Ovary (tissue), 9 donors: Measurements from ENCODE around the gene MIGA2. TPM values are rescaled to one million over a fixed set of nuclear protein-coding genes. Genes with fewer than 3 reads are reported as not detected.

ENCODE experiments used
- DNase-seq, 5 donors: peaks; one replicate each; pipeline ENCODE4 v3.0.0-alpha.2; 2019 to 2020
- H3K27ac ChIP-seq, 2 donors: fragments of 200-600 bp; one replicate each; pipeline versions ENCODE4 v1.5.1 to v1.8.0; 2019 to 2022
- H3K27me3 ChIP-seq: fragments of 200-600 bp; one replicate; pipeline ENCODE4 v1.8.0; 2022
- H3K36me3 ChIP-seq: fragments of 200-600 bp; sonication (generic); one replicate; pipeline ENCODE4 v1.5.1; 2019
- H3K4me1 ChIP-seq: one replicate; pipeline ENCODE4 v1.8.1; 2013; ENCODE audit warnings: mild to moderate bottlenecking, moderate library complexity; ENCODE audit not compliant: insufficient read depth
- H3K4me3 ChIP-seq: fragments of 200-600 bp; sonication (generic); one replicate; pipeline ENCODE4 v1.5.1; 2017
- H3K9me3 ChIP-seq, 2 donors: fragments of 200-600 bp in 1 of 2; sonication (generic) in 1 of 2; one replicate each; pipeline versions ENCODE4 v1.5.1 to v1.8.1; 2013 to 2019; ENCODE audit warnings: mild to moderate bottlenecking in 1 of 2, moderate library complexity in 1 of 2
- EP300 ChIP-seq: sonication (generic); formaldehyde crosslinking; IDR thresholded peaks from one replicate; pipeline ENCODE4 v1.6.1; 2017; ENCODE audit warnings: antibody characterized with exemption
- POLR2A ChIP-seq: fragments of 450-650 bp; IDR thresholded peaks from one replicate; pipeline ENCODE4 v1.6.1; 2017; ENCODE audit warnings: antibody characterized with exemption, mild to moderate bottlenecking, moderate library complexity
- whole genome bisulfite sequencing, 3 donors: extraction: QIAGEN DNeasy Blood & Tissue Kit in 1 of 3; methylation state at CpG; one replicate each; pipeline versions ENCODE4 v1.1.5 to v1.1.7; 2013 to 2017; 5-methylcytosine and 5-hydroxymethylcytosine counted together
- intact Hi-C, 4 donors: fragments of 100-400 bp; cut with DNase I; formaldehyde crosslinking; loops; one replicate each; pipeline versions ENCODE4 v1.11.0 to v1.15.1; 2022 to 2023
- polyA plus RNA-seq, 2 donors: library from polyadenylated mRNA; stranded (reverse); fragments of 200-250 nt in 1 of 2; fragments of 350-450 nt in 1 of 2; fragmentation: Illumina TruSeq in 1 of 2; extraction: RNeasy Lipid Tissue Mini Kit (QIAGEN cat#74804) in 1 of 2; gene quantifications; one replicate each; pipeline ENCODE4 v1.2.3, GENCODE V29; 2013 to 2014
- total RNA-seq, 7 donors: library from RNA; depleted of rRNA in 2 of 7; stranded (reverse); fragments of >200 nt in 2 of 7; fragmentation: NEBNext Ultra II Directional in 3 of 7; extraction: Animal tissue kit (Norgen Biotek cat#: 25700) in 3 of 7; gene quantifications; one replicate each; pipeline versions ENCODE4 v1.1.0 to v1.2.4, GENCODE V29; 2016 to 2023
- TF ChIP-seq, protein P1 (sequence below), 3 donors: fragments of 450-650 bp in 2 of 3; fragments of 200-600 bp in 1 of 3; IDR thresholded peaks; one replicate each; pipeline versions ENCODE4 v1.5.1 to v1.8.0; 2016 to 2022; ENCODE audit warnings: antibody characterized with exemption in 3 of 3, mild to moderate bottlenecking in 1 of 3
- donor health status: DM: no; HTN: no; CAD: no; lungs with moderate emphysema.
- donor health status: DM: no; HTN: no; CAD: no.
- donor health status: Bipolar disorder and iron deficiency.
- donor health status: DM: yes; HTN: yes; CAD: no.
- donor health status: DM: no; HTN: no; CAD: no.
- donor health status: DM: yes; HTN: yes; CAD: no.

Gene MIGA2
- total and polyA plus RNA-seq, 9 donors = 2.5 to 36.5 (median 23.1) TPM

DNA sequence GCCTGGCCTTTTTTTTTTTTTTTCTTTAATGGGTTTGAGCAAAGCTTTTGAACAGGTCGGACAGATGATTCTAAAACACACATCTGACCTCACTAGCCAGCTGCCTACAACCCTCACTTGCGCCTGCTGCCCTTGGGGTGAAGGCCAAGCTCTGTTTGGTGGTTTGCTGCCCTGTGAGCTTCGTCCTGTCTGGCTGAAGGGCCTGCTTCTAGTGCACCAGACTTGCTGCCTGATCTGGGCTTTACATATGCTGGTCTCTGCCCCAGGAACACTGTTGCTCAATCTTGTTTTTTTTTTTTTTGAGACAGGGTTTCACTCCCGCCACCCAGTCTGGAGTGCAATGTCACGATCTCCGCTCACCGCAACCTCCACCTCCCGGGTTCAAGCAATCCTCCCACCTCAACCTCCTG is 28.1 kb downstream of the MIGA2 start:
- H3K4me1 ChIP-seq = no peaks in the 10 kb centered on the region
- no peaks in the 10 kb centered on the region for H3K36me3 ChIP-seq
- H3K27me3 ChIP-seq = no peaks in the 10 kb centered on the region
- no peak overlapping the region for H3K4me3 ChIP-seq
- no peak for TF ChIP-seq EP300
- TF ChIP-seq, protein P1, sequence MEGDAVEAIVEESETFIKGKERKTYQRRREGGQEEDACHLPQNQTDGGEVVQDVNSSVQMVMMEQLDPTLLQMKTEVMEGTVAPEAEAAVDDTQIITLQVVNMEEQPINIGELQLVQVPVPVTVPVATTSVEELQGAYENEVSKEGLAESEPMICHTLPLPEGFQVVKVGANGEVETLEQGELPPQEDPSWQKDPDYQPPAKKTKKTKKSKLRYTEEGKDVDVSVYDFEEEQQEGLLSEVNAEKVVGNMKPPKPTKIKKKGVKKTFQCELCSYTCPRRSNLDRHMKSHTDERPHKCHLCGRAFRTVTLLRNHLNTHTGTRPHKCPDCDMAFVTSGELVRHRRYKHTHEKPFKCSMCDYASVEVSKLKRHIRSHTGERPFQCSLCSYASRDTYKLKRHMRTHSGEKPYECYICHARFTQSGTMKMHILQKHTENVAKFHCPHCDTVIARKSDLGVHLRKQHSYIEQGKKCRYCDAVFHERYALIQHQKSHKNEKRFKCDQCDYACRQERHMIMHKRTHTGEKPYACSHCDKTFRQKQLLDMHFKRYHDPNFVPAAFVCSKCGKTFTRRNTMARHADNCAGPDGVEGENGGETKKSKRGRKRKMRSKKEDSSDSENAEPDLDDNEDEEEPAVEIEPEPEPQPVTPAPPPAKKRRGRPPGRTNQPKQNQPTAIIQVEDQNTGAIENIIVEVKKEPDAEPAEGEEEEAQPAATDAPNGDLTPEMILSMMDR (IDR thresholded peaks at IDR 0.05) = no peak
- no peak for TF ChIP-seq POLR2A
- intact Hi-C loops = no loop called here
- no peaks in the 10 kb centered on the region for H3K9me3 ChIP-seq
- no peak for DNase-seq
- H3K27ac ChIP-seq = no peak overlapping the region
- 89 to 90% (median 89%) methylated on average over 8 of the region's 8 CpGs for WGBS, 3 donors

DNA sequence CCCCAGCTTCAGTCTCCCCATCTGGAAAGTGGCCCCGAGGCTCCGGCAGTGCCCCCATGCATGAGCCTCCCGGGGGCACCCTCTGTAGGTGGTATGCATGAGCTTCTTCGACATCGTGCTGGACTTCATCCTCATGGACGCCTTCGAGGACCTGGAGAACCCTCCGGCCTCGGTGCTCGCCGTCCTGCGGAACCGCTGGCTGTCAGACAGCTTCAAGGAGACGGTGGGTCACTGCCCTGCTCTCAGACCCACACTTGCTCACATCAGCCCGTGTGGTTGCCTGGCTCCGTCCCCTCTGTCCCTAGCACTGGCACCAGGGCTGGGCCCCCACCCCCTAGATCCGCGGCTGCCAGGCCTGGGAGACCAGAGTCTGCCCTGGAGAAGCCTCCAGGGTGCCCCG is 31.7 kb downstream of the MIGA2 start:
- H3K9me3 ChIP-seq = no peaks in the 10 kb centered on the region
- H3K4me1 ChIP-seq = no peaks in the 10 kb centered on the region
- H3K27me3 ChIP-seq = no peaks in the 10 kb centered on the region
- intact Hi-C loops = no loop called here
- H3K4me3 ChIP-seq = no peak overlapping the region
- no peak overlapping the region for H3K27ac ChIP-seq
- H3K36me3 ChIP-seq = no peaks in the 10 kb centered on the region
- 89 to 95% (median 89%) methylated on average over 19 of the region's 19 CpGs for WGBS, 3 donors
- TF ChIP-seq EP300 (no peak), POLR2A (no peak)
- TF ChIP-seq, protein P1 (IDR thresholded peaks at IDR 0.05) = no peak
- no peak for DNase-seq

DNA sequence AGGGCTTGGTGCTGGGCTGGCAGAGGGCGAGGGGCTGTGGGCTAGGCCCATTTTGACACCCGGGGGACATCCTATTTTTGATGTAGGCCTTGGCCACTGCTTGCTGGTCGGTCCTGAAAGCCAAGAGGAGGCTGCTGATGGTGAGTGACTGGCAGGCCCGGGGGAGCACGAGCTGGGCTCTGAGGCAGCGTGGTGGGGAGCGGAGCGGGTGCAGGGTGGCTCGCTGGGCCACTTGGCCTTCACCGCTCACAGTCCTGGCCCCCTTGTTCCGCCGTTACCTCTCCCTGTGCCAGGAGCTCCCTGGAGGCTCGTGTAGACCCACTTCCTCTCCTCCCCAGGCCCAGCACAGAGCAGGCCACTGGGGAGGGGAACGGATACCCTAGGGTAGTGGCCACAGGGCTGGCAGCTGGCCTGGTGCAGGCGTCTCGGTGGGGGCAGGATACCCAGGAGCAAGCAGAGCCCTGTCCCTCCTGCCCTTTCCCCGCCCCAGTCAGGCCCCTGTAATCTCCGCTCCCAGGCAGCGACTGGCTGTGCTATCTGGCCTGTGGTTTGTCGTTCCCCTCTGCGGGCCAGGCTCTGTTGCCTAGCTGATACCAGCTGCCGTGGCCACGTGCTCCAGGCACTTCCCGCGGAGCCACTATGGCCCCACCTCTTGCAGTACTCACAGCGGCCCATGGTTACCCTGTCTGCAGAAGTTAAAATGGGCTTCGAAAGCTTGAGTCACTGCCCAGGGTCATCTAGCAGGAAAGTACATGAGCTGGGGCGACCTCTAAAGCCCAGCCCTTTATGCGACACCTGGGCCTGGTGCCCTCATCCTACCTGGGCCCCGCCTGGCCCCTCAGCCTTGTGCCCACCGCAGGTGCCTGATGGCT is 32.8 kb downstream of the MIGA2 start:
- TF ChIP-seq, protein P1 (IDR thresholded peaks at IDR 0.05) = no peak
- TF ChIP-seq EP300 (no peak), POLR2A (no peak)
- H3K36me3 ChIP-seq = no peaks in the 10 kb centered on the region
- intact Hi-C loops = no loop called here
- H3K4me3 ChIP-seq = no peak overlapping the region
- WGBS, 3 donors = 71 to 82% (median 76%) methylated on average over 31 of the region's 31 CpGs
- H3K4me1 ChIP-seq = no peaks in the 10 kb centered on the region
- no peaks in the 10 kb centered on the region for H3K27me3 ChIP-seq
- no peaks in the 10 kb centered on the region for H3K9me3 ChIP-seq
- no peak overlapping the region for H3K27ac ChIP-seq
- no peak for DNase-seq

DNA sequence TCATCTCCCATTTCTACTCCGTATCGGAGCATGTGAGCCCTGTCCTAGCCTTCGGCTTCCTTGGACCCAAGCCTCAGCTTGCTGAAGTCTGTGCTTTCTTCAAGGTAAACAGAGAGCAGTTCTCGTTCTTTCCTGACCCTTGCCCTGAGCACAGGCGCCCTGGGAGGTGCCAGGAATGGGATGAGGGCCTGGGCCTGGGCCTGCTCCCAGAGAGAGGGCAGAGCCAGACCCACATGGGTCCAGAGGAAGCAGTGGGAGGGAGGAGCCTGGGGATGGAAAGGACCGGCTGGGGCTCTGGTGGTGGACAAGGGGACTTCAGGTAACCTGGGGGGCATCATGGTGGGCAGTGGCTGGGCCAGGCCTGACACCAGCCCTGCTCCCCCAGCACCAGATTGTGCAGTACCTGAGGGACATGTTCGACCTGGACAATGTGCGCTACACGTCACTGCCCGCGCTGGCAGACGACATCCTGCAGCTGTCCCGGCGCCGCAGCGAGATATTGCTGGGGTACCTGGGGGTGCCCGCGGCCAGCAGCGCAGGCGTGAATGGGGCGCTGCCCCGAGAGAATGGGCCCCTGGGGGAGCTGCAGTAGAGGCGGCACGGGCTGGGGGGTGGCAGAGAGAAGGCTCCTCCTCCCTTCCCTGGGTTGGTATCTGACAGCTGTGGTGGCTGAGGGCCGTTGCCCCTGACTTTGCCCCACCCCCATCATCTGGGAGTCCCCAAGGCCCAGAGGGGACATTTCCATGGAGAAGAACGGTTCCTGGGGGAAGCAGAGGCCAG is 33.6 kb downstream of the MIGA2 start:
- TF ChIP-seq, protein P1 (IDR thresholded peaks at IDR 0.05) = no peak
- TF ChIP-seq EP300 (no peak), POLR2A (no peak)
- Histone ChIP-seq H3K4me1 (no peaks in the 10 kb centered on the region), H3K4me3 (no peak overlapping the region), H3K27ac (no peak overlapping the region), H3K9me3 (no peaks in the 10 kb centered on the region), H3K27me3 (no peaks in the 10 kb centered on the region), H3K36me3 (no peaks in the 10 kb centered on the region)
- intact Hi-C loops = no loop called here
- 85 to 86% (median 86%) methylated on average over 26 of the region's 26 CpGs for WGBS, 3 donors
- no peak for DNase-seq
